Caco-2 (cell line): ENCODE measurements around the gene APRT. TPM values are rescaled to one million over a fixed set of nuclear protein-coding genes. Genes with fewer than 3 reads are reported as not detected.

Experiments
- BruUV-seq: library from RNA; stranded (reverse); fragments of 400-500 nt; replicated peaks from 2 replicates; lab custom pipeline; 2021; lab: Mats Ljungman, UMichigan
- CTCF ChIA-PET: fragments of 300-600 bp; sonication (Branson Sonifier 250); formaldehyde crosslinking; loops from one replicate; lab custom pipeline; 2022; ENCODE audit warnings: antibody characterized with exemption; lab: Charles Lee
- POLR2A ChIA-PET: fragments of 300-600 bp; sonication (Branson Sonifier 250); formaldehyde crosslinking; loops from one replicate; lab custom pipeline; 2022; ENCODE audit warnings: antibody characterized with exemption; lab: Charles Lee
- DNase-seq, 2 experiments: peaks; one replicate each; pipeline versions ENCODE4 v3.0.0 to v3.0.0-alpha.2; 2020 to 2022
- H3K27me3 ChIP-seq: replicated peaks from 2 replicates; pipeline ENCODE4 v1.6.0; 2011; ENCODE audit warnings: low read length; ENCODE audit not compliant: control insufficient read depth, insufficient read depth
- H3K36me3 ChIP-seq: 2 replicates; pipeline ENCODE4 v1.5.1; 2011; ENCODE audit warnings: low read length; ENCODE audit not compliant: control insufficient read depth, insufficient read depth
- H3K4me1 ChIP-seq: fragments of 250-450 bp; sonication (Bioruptor Pico); 2 replicates; pipeline ENCODE4 v1.5.1; 2020; ENCODE audit warnings: mild to moderate bottlenecking
- H3K4me3 ChIP-seq: 2 replicates; pipeline ENCODE4 v1.5.1; 2011; ENCODE audit warnings: low read depth, mild to moderate bottlenecking, control low read depth, low read length
- H3K9me3 ChIP-seq: fragments of 250-450 bp; sonication (Bioruptor Pico); 2 replicates; pipeline ENCODE4 v1.5.1; 2020; ENCODE audit warnings: mild to moderate bottlenecking, moderate library complexity
- H3K27ac Mint-ChIP-seq: one replicate; pipeline ENCODE4 v1.8.0; 2022; ENCODE audit warnings: mixed read lengths; ENCODE audit not compliant: unreplicated experiment
- H3K27me3 Mint-ChIP-seq: one replicate; pipeline ENCODE4 v1.8.0; 2022; ENCODE audit warnings: mixed read lengths; ENCODE audit not compliant: insufficient read depth, unreplicated experiment
- H3K36me3 Mint-ChIP-seq: one replicate; pipeline ENCODE4 v1.8.0; 2022; ENCODE audit warnings: mild to moderate bottlenecking, mixed read lengths; ENCODE audit not compliant: insufficient read depth, unreplicated experiment
- H3K4me1 Mint-ChIP-seq: one replicate; pipeline ENCODE4 v1.8.0; 2022; ENCODE audit warnings: low read depth, mixed read lengths; ENCODE audit not compliant: unreplicated experiment
- H3K4me3 Mint-ChIP-seq: one replicate; pipeline ENCODE4 v1.8.0; 2022; ENCODE audit warnings: mild to moderate bottlenecking, moderate library complexity, mixed read lengths; ENCODE audit not compliant: unreplicated experiment
- H3K9me3 Mint-ChIP-seq: one replicate; pipeline ENCODE4 v1.8.0; 2022; ENCODE audit warnings: mixed read lengths; ENCODE audit not compliant: unreplicated experiment
- CTCF ChIP-seq, 2 experiments: fragments of 200-600 bp in 1 of 2; IDR thresholded peaks; 1 replicate in 1 of 2; 2 replicates in 1 of 2; pipeline versions ENCODE4 v1.5.1 to v1.8.0; 2011 to 2022; ENCODE audit warnings: antibody characterized with exemption in 1 of 2, control low read depth in 1 of 2, inconsistent platforms in 1 of 2, low read depth in 1 of 2, low read length in 1 of 2, mild to moderate bottlenecking in 1 of 2, moderate library complexity in 1 of 2; ENCODE audit not compliant: insufficient read depth in 1 of 2, severe bottlenecking in 1 of 2, unreplicated experiment in 1 of 2
- intact Hi-C: fragments of 100-400 bp; cut with micrococcal nuclease; formaldehyde crosslinking; loops from one replicate; pipeline ENCODE4 v1.10.0; 2022; ENCODE audit not compliant: unreplicated experiment
- total RNA-seq: library from RNA; stranded (reverse); gene quantifications from 2 replicates; pipeline ENCODE4 v1.2.3, GENCODE V29; 2022

The APRT gene
- total RNA-seq, 1 experiment from 2014 or later: 251 TPM

DNA sequence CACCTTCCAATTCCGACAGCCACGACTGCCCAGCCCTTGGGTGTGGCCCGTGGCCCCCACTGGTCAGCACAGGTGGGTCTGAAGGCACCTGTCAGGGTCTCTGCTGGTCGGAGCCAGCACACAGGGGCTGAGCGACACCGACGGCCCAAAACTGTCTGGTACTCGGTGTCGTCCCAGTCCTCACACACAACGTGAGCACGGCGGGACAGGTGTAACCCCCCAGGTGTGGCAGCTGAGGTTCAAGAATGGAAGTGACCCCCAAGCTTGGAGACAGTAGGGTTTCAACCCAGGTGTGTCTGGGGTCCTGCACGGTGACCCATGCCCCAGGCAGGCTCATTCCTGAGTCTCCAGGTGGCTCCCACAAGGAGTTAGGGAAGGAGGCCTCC lies 44.0 kb upstream of the APRT start:
- peak overlapping the region; percentile 87 for H3K27ac Mint-ChIP-seq
- intact Hi-C loops: loop anchor here (5.0 kb wide), 1 partner anchor 358 kb away; no protein-coding TSS in a partner anchor
- peaks cover 18% of the 10 kb centered on the region for H3K4me1 Mint-ChIP-seq
- ChIA-PET CTCF (no interaction called here), POLR2A (no interaction called here)
- H3K27me3 Mint-ChIP-seq: no peaks in the 10 kb centered on the region
- H3K9me3 ChIP-seq: no peaks in the 10 kb centered on the region
- H3K4me3 Mint-ChIP-seq: peak overlapping the region; percentile 95
- peak overlapping the region; percentile 86 for H3K4me3 ChIP-seq
- H3K4me1 ChIP-seq: peaks cover 11% of the 10 kb centered on the region
- BruUV-seq: TSS peak; percentile 25
- H3K36me3 ChIP-seq: 0 out of 2 replicates have a peak, but pooled peaks cover 6% of the 10 kb centered on the region
- H3K36me3 Mint-ChIP-seq: peaks cover 34% of the 10 kb centered on the region
- no peak for DNase-seq
- no peaks in the 10 kb centered on the region for H3K9me3 Mint-ChIP-seq
- no peaks in the 10 kb centered on the region for H3K27me3 ChIP-seq
- TF ChIP-seq CTCF (IDR thresholded peaks at IDR 0.05; ENCODE audit: insufficient read depth in 1 of 2, low read depth in 1 of 2, low read length in 1 of 2, severe bottlenecking in 1 of 2, unreplicated experiment in 1 of 2): no peak

DNA sequence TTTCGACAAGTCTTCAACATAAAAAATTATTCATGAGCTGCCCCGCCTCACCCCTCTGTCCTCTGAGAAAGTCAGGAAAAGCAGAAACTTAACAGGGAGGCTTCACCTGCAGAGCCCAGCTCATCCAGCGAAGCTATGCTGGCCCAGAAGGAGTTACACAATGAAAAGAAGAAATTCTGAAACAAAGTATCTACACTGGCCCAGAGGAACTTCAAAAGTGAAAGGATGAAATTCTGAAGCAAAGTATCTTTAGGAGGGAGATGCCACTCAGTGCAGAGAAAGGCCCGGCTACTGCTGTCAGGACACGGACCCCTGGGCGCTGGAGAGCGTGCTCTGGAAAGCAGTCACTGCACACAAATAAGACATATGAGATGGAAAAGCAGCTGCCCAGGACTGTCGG lies 43.4 kb upstream of the APRT start:
- Histone ChIP-seq H3K9me3 (no peaks in the 10 kb centered on the region), H3K4me3 (no peak overlapping the region), H3K4me1 (peaks cover 11% of the 10 kb centered on the region), H3K36me3 (0 out of 2 replicates have a peak, but pooled peaks cover 4% of the 10 kb centered on the region), H3K27me3 (no peaks in the 10 kb centered on the region)
- CTCF ChIA-PET: no interaction called here
- intact Hi-C loops: loop anchor here (5.0 kb wide), 1 partner anchor 358 kb away; no protein-coding TSS in a partner anchor
- POLR2A ChIA-PET: no interaction called here
- no TSS peak for BruUV-seq
- peaks cover 18% of the 10 kb centered on the region for H3K4me1 Mint-ChIP-seq
- H3K27ac Mint-ChIP-seq: peak overlapping the region; percentile 87
- H3K4me3 Mint-ChIP-seq: peak overlapping the region; percentile 95
- H3K9me3 Mint-ChIP-seq: no peaks in the 10 kb centered on the region
- H3K27me3 Mint-ChIP-seq: no peaks in the 10 kb centered on the region
- peaks cover 34% of the 10 kb centered on the region for H3K36me3 Mint-ChIP-seq
- no peak for DNase-seq
- TF ChIP-seq CTCF (IDR thresholded peaks at IDR 0.05; ENCODE audit: insufficient read depth in 1 of 2, low read depth in 1 of 2, low read length in 1 of 2, severe bottlenecking in 1 of 2, unreplicated experiment in 1 of 2): no peak

DNA sequence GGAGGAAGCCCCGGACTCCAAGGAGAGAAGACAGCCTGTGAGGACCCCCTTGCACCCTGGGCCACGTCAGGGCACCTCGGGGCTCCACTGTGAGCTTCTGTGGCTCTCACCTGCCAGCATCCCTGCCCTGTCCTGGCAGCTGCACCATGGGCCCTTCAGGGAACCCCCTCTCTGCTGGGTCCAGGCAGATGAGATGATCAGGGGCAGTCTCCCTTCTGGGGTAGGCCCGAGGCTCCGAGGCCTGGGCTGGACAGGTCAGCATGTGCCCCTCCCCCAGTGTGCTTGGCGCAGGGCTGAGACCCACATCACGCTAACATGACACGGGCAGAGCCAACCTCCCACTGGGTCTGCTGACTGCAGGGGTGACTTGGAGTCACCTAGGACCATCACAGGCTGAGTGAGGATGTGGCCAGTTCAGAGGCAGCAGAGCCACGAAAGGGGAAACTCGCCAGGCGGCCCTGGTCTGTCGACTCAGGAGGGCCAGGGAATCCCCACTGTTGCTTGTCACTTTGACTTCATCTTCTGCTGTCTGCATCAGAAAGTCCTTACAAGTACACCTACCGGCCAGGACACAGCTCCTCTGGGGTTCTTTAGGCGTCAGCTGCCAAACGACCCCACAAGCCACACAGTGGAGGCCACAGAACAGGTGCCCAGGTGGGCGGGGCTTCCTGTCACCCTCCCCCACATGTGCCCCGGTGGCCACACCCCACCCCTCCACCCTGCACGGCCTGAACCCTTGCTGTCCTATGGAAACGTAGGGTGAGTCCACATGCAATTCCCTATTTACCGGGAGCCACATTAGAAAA lies 42.8 kb upstream of the APRT start:
- Mint-ChIP-seq H3K27me3 (no peaks in the 10 kb centered on the region), H3K36me3 (peaks cover 34% of the 10 kb centered on the region), H3K27ac (peak overlapping the region; percentile 87), H3K4me1 (peaks cover 18% of the 10 kb centered on the region), H3K4me3 (peak overlapping the region; percentile 95), H3K9me3 (no peaks in the 10 kb centered on the region)
- ChIA-PET POLR2A (no interaction called here), CTCF (no interaction called here)
- Histone ChIP-seq H3K4me3 (no peak overlapping the region), H3K4me1 (peaks cover 11% of the 10 kb centered on the region), H3K36me3 (peaks cover 2% of the 10 kb centered on the region; the same call in 1 of the 2 replicates), H3K9me3 (no peaks in the 10 kb centered on the region), H3K27me3 (no peaks in the 10 kb centered on the region)
- no TSS peak for BruUV-seq
- intact Hi-C loops: loop anchor here (5.0 kb wide), 1 partner anchor 357 kb away; no protein-coding TSS in a partner anchor
- TF ChIP-seq CTCF (IDR thresholded peaks at IDR 0.05; ENCODE audit: insufficient read depth in 1 of 2, low read depth in 1 of 2, low read length in 1 of 2, severe bottlenecking in 1 of 2, unreplicated experiment in 1 of 2): no peak
- no peak for DNase-seq
